Fibroblast of skin of right biceps (primary cell): ENCODE measurements around the gene NPIPB5.
"Not testable (repeated sequence)": the region's sequence is repeated elsewhere in the genome, so short reads cannot be mapped to it uniquely, and the experiment has no call there.

ENCODE experiments used
- DNase-seq: peaks from one replicate; pipeline ENCODE4 v3.0.0-alpha.2; 2013

NPIPB5 gene

DNA sequence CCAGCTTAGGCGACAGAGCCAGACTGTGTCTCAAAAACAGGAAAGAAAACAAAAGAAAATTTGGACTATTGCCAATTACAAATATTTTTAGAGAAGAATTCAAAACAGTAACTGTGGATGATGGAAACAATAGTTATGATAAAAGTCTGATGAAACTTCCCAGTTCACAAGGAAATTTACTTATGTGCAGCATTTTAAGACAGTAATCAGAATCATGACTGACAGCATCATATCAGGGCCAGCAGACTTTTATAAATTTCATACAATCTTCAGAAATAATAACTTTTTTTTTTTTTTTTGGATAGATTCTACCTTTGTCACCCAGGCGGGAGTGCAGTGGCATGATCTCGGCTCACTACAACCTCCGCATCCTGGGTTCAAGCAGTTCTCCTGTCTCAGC, at the start of gene NPIPB5:
Gene NPIPB5 (plus strand): TSS at position 301 of the 400 bp plus-strand sequence. CDS start 2,911 bp downstream, outside the sequence.
- not testable (repeated sequence) for DNase-seq

DNA sequence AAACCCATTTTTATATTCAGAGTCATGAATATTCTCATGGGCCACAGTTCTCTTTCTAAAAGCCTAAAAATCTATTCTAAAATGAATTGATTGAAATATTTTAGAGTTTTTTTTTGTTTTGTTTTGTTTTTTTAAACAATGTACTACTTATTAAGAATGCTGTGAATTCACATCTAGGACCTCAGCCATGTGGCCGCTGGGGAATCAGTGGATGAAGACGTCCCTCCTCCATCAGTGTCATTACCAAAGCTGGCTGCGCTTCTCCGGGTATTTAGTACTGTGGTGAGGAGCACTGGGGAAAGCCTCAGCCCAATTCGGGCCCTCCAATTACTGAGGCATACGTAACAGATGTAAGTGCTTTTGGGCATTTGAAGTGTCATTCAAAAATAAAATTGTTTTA, 41.8 kb upstream of the NPIPB5 start:
- DNase-seq, result not testable (repeated sequence)

DNA sequence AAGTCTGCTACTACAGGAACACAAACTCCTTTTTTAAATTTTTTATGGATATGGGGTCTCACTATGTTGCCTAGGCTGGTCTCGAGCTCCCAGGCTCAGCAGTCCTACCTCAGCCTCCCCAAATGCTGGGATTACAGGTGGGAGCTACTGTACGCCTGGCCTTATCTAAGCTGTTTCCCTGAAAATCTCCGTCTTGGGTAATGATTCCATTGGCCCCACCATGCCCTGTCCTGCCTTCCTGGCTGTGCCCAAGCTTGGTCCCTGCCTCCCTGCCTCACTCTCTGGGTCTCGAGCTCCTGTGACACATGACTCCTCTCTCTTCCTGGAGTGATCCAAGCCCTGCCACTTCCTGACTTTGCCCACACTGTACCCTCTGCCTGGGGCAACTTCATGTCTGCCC, 27.3 kb downstream of the NPIPB5 start:
- DNase-seq, result not testable (repeated sequence)

DNA sequence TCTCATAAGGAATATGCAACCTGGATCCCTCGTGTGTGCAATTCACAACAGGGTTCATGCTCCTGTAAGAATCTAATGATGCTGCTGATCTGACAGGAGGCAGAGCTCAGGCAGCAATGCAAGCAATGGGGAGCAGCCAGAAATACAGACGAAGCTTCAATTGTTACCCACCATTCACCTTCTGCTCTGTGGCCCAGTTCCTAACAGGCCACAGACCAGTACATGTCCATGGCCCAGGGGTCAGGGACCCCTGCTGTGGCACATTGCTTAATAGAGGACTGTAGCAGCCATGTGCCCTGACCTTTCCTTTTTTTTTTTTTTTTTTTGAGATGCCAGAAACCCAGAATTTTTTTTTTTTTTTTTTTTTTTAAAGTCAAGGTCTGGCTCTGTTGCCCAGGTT, 34.1 kb downstream of the NPIPB5 start:
- not testable (repeated sequence) for DNase-seq

DNA sequence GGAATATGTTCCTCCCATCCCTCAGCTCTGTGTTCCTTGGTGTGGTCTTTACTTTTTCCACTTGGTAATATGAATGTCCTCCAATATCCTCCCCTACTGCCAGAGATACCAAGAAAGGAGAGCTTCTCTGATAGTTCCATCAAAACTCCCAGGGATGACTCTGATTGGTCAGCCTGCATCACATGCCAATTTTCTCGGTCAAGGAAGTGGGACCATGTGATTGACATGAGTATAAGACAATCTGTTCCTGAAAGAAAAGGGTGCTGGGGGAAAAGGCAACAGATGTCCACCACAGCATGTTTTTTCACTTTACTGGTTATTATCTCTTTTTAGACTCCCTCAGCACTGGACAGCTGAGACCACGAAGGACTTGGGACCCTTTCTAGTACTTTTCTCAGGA, 35.9 kb downstream of the NPIPB5 start:
- not testable (repeated sequence) for DNase-seq

DNA sequence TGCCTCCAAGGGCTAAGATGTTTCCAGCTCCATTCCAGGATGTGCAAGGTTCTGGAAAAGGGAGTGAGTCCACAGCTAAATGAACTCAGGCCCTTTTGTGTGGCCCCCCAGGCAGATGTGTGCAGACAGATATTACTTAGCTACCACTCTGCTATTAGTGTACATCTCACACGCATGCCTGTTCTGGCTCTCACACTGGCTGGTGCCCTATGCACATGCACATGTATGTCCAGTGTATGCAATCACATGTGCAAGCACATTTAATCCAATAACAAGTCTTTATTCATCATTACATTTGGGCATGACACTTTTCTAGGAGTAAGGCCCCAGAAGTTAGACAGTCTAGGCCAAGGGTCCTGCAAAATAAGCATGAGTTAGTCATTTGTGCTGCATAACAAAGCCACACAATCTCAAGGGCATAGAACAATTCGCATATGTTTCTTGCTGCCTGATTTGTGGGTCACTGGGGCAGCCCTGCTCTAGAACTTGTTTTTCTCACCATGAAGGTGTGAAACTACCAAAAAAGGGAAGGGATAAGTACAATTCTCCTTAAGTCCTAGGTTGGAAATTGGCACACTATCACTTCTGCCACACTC, 36.6 kb downstream of the NPIPB5 start:
- DNase-seq, result not testable (repeated sequence)

DNA sequence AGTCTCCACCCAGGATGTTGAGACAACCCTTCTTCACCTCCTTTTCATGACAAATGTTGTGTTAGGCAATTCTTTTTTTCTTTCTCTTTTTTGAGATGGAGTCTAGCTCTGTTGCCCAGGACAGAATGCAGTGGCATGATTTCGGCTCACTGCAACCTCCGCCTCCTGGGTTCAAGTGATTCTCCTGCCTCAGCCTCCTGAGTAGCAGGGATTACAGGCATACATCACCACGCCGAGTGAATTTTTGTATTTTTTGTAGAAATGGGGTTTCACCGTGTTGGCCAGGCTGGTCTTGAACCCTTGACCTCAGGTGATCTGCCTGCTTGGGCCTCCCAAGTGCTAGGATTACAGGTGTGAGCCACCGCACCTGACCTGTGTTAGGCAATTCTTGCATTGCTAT, 39.2 kb downstream of the NPIPB5 start:
- DNase-seq, result not testable (repeated sequence)

DNA sequence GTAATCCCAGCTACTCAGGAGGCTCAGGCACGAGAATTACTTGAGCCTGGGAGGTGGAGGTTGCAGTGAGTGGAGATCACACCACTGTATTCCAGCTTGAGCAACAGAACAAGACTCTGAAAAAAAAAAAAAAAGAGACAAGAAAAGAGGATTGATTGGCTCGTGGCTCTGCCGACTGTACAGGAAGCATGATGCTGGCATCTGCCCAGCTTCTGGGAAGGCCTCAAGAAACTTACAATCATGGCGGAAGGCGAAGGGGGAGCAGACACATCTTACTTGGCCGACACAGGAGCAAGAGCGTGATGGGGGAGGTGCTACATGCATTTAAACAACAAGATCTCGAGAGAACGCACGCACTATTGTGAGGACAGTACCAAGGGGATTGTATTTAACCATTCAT, 40.5 kb downstream of the NPIPB5 start:
- not testable (repeated sequence) for DNase-seq

DNA sequence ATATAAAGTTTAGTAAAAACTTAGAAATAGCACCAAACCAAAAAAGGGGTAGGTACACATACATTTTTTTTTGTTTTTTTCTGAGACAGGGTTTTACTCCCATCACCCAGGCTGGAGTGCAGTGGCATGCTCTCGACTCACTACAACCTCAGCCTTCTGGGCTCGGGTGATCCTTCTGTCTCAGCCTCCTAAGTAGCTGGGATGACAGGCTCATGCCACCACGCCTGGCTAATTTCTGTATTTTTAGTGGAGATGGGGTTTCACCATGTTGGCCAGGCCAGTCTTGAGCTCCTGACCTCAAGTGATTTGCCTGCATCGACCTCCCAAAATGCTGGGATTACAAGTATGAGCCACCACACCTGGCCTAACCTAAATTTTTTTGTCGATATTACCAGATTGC, 41.0 kb downstream of the NPIPB5 start:
- not testable (repeated sequence) for DNase-seq

DNA sequence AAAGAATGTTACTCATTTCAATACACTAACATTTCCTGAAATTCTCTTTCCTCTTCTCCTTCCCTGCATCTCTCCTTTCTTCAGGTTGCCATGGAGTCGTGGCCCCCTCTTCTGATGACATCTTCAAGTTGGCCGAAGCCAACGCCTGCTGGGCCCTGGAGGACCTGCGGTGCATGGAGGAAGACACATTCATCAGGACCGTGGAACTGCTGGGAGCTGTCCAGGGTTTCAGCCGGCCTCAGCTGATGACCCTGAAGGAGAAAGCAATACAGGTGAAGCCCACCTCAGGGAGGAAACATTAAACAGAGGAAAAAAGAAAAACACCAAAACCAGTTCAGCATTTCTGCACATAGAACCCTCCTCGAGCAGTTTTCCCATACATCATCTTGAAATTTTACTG, 46.1 kb downstream of the NPIPB5 start:
- DNase-seq, result not testable (repeated sequence)
